ENCODE measurements around the gene PATJ.

- TF ChIP-seq, protein P1, sequence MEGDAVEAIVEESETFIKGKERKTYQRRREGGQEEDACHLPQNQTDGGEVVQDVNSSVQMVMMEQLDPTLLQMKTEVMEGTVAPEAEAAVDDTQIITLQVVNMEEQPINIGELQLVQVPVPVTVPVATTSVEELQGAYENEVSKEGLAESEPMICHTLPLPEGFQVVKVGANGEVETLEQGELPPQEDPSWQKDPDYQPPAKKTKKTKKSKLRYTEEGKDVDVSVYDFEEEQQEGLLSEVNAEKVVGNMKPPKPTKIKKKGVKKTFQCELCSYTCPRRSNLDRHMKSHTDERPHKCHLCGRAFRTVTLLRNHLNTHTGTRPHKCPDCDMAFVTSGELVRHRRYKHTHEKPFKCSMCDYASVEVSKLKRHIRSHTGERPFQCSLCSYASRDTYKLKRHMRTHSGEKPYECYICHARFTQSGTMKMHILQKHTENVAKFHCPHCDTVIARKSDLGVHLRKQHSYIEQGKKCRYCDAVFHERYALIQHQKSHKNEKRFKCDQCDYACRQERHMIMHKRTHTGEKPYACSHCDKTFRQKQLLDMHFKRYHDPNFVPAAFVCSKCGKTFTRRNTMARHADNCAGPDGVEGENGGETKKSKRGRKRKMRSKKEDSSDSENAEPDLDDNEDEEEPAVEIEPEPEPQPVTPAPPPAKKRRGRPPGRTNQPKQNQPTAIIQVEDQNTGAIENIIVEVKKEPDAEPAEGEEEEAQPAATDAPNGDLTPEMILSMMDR (IDR thresholded peaks at IDR 0.05): no peak
- TF ChIP-seq POLR2AphosphoS5 (IDR thresholded peaks at IDR 0.05): no peak
These were observed 15.7 kb downstream of the PATJ start for GRCh38 chr1:61757950-61758349.

Data from stomach (tissue), 4 donors.